Activated naive CD4-positive, alpha-beta T cell treated with Interleukin-2 at 50 U/mL for 16 hours (primary cell): Measurements from ENCODE around the gene MEFV.
"Not testable (repeated sequence)": the region's sequence is repeated elsewhere in the genome, so short reads cannot be mapped to it uniquely, and the experiment has no call there.

Experiments used
- DNase-seq: peaks from one replicate; pipeline ENCODE4 v3.0.0-alpha.2; 2020

The MEFV gene

DNA sequence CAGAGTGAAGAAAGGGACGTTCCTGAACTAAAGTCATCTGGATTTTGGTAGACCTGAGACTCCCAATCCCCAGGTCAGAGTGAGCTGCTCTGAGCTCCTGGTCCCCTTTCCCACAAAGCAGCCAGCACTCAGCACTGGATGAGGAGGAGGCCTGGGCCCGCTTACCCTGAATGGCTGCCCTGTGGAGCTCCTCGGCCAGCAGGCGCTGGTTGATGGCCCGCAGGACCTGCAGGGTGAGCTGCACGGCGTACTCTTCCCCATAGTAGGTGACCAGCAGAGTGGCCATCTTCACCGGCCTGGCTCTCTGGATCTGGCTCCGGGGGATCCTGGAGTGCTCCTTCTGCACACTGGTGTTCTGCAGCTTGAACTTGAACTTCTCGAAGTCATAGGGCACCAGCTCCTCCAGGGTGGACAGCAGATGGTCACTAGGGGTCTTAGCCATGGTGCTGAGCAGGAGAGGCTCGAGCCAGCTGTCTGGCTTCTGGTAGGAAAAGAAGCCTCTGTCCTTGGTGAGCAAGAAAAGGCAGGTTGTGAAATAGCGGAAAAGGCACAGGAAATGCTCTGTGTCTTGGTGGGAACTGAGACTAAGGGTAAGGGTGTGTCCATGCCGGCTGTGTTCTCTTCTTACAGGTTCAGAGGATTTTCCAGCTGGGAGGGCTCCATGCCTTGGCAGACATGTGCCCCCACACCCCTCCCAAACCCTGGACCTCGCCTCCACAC lies at the start of gene MEFV:
Gene MEFV (minus strand): TSS at position 488 of the 720 bp plus-strand sequence. CDS start 46 bp downstream, at position 442.
- no peak for DNase-seq

- no peak for DNase-seq
Measured at GRCh38 chr16:3306078-3306477, 49.6 kb upstream of the MEFV start.

- peak; percentile 80 for DNase-seq
Measured at GRCh38 chr16:3305109-3306068, 49.0 kb upstream of the MEFV start, which contains the start of the genes TIGD7 and ZNF75A. TSS of gene TIGD7 (minus strand) at chr16:3305430. CDS start at chr16:3300614, 4,816 bp downstream. TSS of gene ZNF75A (plus strand) at chr16:3305497. CDS start at chr16:3308429, 2,932 bp downstream.

DNA sequence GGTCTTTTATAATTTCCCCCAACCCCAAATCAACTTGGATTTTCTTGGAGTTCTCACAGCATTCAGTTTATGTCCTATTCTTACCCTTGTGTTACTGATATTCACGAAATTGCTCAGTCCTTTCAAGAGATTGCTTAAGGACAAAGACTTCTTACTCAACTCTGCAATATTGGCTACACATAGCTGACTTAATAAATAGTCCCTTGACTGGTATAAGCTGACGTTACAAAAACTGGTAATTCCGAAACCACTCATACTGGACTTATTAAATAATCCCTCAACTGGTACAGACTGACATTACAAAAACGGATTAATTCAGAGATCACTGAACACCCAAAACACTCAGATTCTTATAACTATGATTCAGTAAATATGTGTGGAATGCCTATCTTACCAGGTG lies 47.9 kb upstream of the MEFV start:
- DNase-seq: no peak

DNA sequence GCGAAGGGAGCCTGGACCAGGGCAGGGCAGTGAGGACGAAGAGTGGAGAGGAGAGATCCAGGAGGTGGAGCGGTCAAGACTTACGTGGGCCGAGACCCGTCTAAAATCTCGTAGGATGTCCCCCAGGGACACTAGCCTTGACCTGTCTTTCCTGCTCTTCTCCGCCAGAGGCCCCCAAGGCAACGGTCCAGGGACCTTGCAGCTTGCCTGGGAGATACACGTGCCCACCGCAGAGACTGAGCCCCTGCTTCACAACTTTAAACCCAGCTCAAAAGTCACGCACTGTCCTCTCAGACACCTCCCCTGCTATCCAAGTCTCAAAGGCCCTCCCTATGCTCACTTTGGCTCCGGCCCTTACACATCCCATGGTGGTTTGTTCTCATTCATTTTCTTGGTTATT lies 39.4 kb upstream of the MEFV start:
- no peak for DNase-seq

DNA sequence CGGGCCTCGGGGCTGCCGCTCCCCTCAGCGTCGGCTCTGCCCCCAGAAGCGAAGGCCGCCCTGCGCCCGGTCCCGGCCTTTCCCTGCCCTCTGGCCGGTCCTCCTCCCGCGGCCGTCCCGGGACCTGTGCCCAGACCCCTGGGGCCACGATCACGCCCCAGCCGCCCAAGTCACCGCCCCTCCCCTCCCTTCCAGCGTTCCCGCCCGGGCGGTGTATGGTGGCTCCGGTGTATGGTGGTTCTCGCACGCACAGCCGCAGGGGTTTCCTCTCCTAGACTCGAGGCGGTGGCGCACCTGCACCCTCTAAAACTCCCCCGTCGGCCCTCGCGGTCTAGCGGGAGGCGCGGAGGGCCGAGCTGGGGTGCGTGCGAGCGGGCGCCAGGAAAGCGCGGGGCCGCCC lies 38.8 kb upstream of the MEFV start:
- no peak for DNase-seq

- no peak for DNase-seq
Measured at GRCh38 chr16:3292604-3293003, 36.2 kb upstream of the MEFV start.

DNA sequence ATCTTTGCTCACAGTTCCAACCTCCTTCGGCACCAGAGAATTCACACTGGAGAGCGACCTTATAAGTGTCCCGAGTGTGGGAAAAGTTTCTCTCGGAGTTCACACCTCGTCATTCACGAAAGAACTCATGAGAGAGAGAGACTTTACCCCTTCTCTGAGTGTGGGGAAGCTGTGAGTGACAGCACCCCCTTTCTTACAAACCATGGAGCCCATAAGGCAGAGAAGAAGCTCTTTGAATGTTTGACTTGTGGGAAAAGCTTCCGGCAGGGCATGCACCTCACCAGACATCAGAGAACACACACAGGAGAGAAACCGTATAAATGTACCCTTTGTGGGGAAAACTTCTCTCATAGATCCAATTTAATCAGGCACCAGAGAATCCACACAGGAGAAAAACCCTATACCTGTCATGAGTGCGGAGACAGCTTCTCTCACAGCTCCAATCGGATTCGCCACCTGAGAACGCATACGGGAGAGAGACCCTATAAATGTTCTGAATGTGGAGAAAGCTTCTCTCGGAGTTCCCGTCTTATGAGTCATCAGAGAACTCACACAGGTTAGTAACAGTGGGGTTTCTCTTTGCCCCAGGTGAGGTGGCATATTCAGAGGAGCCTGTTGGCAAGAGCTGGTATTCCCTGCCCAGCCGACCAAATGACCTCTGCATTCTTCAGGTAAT lies 33.7 kb upstream of the MEFV start:
- no peak for DNase-seq

DNA sequence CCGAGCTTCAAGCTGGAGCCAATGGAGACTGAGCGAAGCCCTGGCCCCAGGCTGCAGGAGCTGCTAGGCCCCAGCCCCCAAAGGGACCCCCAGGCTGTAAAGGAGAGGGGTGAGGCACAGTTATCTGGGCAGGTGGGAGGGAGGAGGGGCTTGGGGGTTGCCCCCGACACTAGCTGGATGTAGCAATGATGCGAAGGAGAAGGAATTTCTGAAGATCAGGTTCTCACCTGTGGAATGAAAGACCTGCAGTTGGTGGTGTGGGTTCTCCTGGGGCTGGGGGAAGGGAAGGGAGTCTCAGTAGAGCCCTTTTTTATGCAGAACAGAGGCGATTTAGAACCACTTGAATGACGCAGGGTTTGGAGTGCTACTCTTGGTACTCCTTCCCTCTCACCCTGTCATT lies 28.7 kb upstream of the MEFV start:
- no peak for DNase-seq

DNA sequence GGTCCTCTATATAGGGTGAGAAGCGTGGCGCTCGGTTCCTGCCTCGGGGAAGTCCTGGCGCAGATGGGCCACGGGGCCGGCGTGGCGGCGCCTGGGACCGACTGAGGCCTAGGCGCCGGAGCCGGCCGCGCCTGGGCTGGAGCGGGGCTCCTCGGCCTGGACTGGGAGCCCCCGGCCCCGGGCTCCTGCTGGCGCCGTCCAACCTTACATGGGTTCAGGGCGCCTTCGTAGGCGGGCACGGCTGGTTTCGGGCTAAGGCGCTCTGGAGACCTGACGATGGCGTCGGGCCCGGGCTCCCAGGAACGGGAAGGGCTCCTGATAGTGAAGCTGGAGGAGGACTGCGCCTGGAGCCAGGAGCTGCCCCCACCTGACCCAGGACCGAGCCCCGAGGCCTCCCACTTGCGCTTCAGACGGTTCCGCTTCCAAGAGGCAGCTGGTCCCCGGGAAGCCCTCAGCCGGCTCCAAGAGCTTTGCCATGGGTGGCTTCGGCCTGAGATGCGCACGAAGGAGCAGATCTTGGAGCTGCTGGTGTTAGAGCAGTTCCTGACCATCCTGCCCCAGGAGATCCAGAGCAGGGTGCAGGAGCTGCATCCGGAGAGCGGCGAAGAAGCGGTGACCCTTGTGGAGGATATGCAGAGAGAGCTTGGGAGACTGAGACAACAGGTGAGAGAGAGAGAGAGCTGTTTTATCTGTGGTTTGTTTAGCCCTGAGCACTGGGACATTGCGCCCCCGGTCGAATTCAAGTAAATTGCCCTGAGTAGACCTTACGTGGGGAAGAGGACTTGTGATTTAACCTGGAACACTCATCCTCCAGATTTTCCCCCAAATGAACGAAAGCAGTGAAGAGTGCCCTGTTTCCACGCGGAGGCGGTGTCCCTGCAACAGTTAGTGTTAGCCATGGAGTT lies 27.4 kb upstream of the MEFV start:
- DNase-seq: no peak

DNA sequence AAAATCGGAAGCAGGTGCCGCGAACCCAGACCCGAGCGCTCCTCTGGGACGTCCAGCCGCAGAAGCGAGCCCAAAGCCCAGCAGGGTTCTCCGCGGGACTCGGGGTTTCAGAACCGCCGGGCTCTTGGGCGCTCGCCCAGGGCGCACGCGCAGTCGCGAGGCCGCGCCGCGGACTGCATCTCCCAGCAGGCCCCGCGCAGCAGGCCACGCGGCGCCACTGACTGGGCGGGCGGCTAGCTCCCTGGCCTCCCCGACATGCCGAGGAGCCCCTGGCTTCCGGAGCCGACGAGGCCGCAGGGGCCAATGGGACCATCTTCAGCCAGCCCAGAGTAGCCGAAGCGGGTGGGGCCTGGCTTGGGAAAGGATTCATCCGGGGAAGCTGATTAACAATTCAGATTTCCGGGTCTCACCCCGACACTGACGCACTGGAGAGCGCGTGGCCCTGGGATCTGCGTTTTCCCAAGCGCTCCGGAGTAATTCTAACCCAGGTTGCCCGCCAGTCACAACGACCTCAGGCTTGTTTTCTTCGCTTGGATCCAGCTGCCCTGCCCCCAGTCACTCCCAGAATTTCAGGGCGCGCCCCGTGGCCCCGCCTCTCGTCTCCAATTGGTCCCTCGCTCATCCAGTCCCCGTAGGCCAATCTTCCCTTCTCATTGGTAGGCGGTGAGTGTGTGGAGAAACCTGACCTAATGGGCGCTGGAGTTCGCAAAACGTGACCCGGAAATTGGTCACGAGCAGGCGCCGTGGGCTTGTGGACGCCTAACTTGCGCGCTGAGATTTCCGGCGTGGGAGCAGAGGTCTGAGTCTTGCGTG lies 26.5 kb upstream of the MEFV start, which contains the start of gene ZNF263:
Gene ZNF263 (plus strand): TSS at position 762 of the 813 bp plus-strand sequence. CDS start 328 bp downstream, outside the sequence.
- peak; percentile 93 for DNase-seq

GRCh38 chr16:3282103-3282729 lies 25.8 kb upstream of the MEFV start:
- DNase-seq: no peak

DNA sequence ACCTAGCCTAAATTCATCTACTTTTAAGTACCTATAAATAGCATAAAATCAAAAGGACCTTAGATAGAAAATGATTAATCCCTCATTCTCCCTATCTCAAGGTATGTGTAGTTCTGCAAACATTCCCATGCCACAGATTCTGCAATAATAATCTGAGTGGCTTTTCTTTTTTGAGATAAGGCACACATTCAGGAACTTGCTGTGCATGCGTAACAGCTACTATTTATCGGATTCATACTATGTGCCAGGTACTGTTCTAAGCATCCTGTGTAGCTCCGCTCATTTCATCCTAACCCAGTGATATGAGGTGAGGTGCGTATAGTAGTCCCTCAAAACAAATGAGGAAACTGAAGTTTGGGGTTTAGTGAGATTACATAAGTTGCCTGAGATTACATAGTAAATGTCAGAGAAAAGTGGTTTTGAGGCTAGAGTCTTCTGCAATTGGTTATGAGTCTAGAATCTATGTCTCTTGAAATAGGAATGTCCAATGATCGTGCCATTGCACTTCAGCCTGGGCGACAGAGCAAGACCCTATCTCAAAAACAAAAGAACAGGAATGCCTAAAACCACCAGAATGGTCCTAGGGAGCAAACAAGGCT lies 24.9 kb upstream of the MEFV start:
- no peak for DNase-seq

DNA sequence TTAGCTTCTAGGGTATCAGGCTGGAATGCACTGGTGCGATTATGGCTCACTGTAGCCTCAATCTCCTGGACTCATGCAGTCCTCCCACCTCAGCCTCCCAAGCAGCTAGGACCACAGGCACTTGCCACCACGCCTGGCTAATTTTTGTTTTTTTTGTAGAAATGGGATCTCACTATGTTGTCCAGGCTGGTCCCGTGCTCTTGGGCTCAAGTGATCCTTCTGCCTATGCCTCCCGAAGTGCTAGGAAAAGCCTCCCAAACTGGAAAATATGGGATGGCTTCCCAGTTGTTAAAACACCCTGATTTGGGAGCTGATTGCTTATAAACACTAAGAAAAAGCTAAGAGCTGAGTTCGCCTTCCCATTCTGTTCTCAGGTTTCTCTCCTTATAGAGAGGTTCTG lies 20.2 kb upstream of the MEFV start:
- no peak for DNase-seq

GRCh38 chr16:3274947-3275346 lies 18.5 kb upstream of the MEFV start:
- DNase-seq: no peak

- DNase-seq: no peak
Measured at GRCh38 chr16:3274490-3274889, 18.1 kb upstream of the MEFV start.

- not testable (repeated sequence) for DNase-seq
Measured at GRCh38 chr16:3271281-3271680, 14.8 kb upstream of the MEFV start.

DNA sequence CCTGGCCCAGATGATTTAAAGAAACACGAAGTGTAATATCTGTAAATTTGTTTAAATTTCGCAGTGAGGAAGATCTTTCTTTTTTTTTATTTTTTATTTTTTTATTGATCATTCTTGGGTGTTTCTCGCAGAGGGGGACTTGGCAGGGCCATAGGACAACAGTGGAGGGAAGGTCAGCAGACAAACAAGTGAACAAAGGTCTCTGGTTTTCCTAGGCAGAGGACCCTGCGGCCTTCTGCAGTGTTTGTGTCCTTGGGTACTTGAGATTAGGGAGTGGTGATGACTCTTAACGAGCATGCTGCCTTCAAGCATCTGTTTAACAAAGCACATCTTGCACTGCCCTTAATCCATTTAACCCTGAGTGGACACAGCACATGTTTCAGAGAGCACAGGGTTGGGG lies 14.3 kb upstream of the MEFV start:
- DNase-seq: not testable (repeated sequence)

DNA sequence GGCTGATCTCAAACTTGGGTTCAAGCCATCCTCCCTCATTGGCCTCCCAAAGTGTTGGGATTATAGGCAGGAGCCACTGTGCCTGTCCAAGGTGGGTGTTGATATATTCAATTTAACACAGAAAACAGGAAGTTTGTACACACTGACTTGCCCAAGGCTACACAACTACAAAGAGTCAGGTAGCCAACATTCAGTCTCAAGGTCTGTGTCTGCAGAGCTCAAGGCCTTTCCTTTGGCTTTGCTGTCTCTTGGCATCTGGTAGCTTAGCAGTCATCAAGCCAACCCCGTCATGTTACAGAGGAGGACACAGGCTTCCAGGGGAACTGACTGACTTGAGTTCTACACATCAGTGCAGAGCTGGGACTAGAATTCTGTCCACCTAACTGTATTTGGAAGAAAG lies 11.9 kb upstream of the MEFV start:
- no peak for DNase-seq

DNA sequence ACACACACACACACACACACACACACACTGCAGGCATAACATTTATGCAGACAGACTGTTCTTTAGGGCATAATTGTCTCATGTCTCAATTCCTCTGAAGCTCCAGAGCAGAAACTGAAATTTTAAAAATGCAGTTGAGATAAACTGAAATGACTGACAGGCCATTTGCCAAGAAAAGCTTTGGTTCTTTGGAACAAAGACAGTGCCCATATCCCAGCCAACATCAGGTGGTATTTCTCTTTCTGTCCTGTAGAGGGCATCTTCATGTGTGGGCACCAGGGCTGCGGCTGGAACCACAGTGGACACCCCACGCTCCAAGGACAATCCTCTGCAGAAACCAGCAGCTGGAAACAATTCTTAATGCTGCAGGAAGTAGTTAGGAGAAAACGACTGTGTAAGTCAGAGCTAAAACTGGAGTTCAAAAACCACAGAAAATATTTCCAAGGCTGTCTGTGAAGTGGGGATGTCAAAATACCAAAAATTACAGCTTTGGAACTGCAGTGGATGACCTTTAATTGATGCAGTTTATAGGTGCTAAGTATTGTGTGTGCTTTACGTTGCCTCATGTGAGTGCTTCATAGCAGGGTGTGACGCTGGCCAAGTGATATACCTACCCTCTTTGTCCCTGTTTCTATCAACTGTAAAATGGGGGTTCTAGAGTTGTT lies 10.6 kb upstream of the MEFV start:
- DNase-seq: no peak
